ENCODE results near the gene USO1.

Gene USO1

DNA sequence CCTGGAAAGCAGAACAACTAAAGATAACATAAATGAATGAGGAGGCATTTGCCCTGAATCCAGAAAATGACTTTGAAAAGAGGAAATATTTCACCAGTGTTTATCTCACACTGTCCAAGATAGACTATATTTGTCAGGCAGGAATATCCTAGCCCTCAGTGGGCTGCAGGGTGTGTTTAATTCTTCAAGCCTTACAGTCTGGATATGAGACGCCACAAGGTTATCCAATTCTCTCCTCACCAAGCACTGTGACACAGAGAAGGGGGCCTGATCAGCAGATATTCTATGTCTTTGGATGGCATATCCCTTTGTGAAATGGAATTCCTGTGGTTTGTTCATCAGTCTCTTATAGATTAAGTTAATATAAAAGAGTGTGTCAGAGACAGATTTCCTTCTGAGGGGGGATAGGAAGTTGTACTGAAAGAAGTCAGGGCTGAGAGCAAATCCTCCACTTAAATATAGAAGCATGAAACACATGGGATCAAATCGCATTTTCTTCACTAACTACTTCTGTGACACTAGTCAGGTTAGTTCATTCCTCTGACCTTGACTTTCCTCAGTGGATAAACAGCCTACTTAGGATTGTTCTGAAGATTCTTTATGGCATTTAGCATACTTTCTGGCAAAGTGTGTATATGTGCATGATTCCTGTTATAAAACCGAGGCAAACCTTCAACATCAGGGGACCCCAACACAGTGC is 44.4 kb upstream of the USO1 start:
- TF ChIP-seq POLR2AphosphoS5 (IDR thresholded peaks at IDR 0.05; ENCODE audit: low read depth, low read length) (no peak), FOXP2 (optimal IDR thresholded peaks at IDR 0.05; ENCODE audit: borderline replicate concordance, extremely low read depth, extremely low read length, insufficient read depth) (no peak), TAF1 (IDR thresholded peaks at IDR 0.05; ENCODE audit: borderline replicate concordance, insufficient read depth, low read length) (no peak), SIN3A (IDR thresholded peaks at IDR 0.05; ENCODE audit: borderline replicate concordance, insufficient read depth, low read length) (no peak)
- TF ChIP-seq, protein P1, sequence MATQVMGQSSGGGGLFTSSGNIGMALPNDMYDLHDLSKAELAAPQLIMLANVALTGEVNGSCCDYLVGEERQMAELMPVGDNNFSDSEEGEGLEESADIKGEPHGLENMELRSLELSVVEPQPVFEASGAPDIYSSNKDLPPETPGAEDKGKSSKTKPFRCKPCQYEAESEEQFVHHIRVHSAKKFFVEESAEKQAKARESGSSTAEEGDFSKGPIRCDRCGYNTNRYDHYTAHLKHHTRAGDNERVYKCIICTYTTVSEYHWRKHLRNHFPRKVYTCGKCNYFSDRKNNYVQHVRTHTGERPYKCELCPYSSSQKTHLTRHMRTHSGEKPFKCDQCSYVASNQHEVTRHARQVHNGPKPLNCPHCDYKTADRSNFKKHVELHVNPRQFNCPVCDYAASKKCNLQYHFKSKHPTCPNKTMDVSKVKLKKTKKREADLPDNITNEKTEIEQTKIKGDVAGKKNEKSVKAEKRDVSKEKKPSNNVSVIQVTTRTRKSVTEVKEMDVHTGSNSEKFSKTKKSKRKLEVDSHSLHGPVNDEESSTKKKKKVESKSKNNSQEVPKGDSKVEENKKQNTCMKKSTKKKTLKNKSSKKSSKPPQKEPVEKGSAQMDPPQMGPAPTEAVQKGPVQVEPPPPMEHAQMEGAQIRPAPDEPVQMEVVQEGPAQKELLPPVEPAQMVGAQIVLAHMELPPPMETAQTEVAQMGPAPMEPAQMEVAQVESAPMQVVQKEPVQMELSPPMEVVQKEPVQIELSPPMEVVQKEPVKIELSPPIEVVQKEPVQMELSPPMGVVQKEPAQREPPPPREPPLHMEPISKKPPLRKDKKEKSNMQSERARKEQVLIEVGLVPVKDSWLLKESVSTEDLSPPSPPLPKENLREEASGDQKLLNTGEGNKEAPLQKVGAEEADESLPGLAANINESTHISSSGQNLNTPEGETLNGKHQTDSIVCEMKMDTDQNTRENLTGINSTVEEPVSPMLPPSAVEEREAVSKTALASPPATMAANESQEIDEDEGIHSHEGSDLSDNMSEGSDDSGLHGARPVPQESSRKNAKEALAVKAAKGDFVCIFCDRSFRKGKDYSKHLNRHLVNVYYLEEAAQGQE (IDR thresholded peaks at IDR 0.05; ENCODE audit: insufficient read depth in 1 of 2, low read depth in 2 of 2, low read length in 2 of 2): no peak

DNA sequence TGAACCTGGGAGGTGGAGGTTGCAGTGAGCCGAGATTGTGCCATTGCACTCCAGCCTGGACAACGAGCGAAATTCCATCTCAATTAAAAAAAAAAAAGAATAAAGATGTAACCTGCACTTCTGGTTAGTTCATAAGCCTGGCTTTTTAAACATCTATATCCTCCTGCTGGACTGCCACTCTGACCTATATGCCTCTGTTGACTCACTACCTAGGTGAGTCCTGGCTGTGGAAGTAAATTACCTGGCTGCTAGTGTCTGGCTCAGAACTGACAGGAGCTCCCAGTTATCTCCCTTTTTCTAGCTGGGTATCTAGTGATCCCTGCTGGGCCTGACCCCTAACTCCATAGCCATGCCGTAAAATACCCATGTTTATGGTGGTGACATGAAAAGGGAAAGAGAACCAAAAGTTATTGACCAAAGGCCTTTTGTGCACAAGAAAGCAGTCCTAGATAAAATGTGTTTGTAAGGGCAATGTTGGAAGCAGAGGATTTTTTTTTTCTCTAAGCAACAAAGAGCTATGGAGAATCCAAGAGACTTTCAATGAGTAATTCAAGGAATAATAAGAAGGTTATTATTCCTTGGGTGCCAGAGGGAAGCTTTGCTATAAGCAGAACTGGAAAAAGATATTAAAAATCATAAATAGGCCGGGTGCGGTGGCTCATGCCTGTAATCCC is 40.8 kb upstream of the USO1 start:
- TF ChIP-seq FOXP2 (optimal IDR thresholded peaks at IDR 0.05; ENCODE audit: borderline replicate concordance, extremely low read depth, extremely low read length, insufficient read depth): no peak
- TF ChIP-seq, protein P1 (IDR thresholded peaks at IDR 0.05; ENCODE audit: insufficient read depth in 1 of 2, low read depth in 2 of 2, low read length in 2 of 2): no peak
- TF ChIP-seq TAF1 (IDR thresholded peaks at IDR 0.05; ENCODE audit: borderline replicate concordance, insufficient read depth, low read length): no peak
- no peak for TF ChIP-seq POLR2AphosphoS5 (IDR thresholded peaks at IDR 0.05; ENCODE audit: low read depth, low read length)

- no peak for TF ChIP-seq TAF1 (IDR thresholded peaks at IDR 0.05; ENCODE audit: borderline replicate concordance, insufficient read depth, low read length)
- no peak for TF ChIP-seq SIN3A (IDR thresholded peaks at IDR 0.05; ENCODE audit: borderline replicate concordance, insufficient read depth, low read length)
- no peak for TF ChIP-seq FOXP2 (optimal IDR thresholded peaks at IDR 0.05; ENCODE audit: borderline replicate concordance, extremely low read depth, extremely low read length, insufficient read depth)
- no peak for TF ChIP-seq POLR2AphosphoS5 (IDR thresholded peaks at IDR 0.05; ENCODE audit: low read depth, low read length)
- TF ChIP-seq, protein P1 (IDR thresholded peaks at IDR 0.05; ENCODE audit: insufficient read depth in 1 of 2, low read depth in 2 of 2, low read length in 2 of 2): no peak
Measured at GRCh38 chr4:75685546-75686189, 38.7 kb upstream of the USO1 start.

- no peak for TF ChIP-seq TAF1 (IDR thresholded peaks at IDR 0.05; ENCODE audit: borderline replicate concordance, insufficient read depth, low read length)
Measured at GRCh38 chr4:75686346-75686745, 38.0 kb upstream of the USO1 start.

GRCh38 chr4:75696071-75696470 is 28.3 kb upstream of the USO1 start:
- TF ChIP-seq POLR2AphosphoS5 (IDR thresholded peaks at IDR 0.05; ENCODE audit: low read depth, low read length) (no peak), FOXP2 (optimal IDR thresholded peaks at IDR 0.05; ENCODE audit: borderline replicate concordance, extremely low read depth, extremely low read length, insufficient read depth) (no peak)
- TF ChIP-seq, protein P1 (IDR thresholded peaks at IDR 0.05; ENCODE audit: insufficient read depth in 1 of 2, low read depth in 2 of 2, low read length in 2 of 2): no peak

Measured in PFSK-1 (cell line).